Measurements from ENCODE around the gene LZTS3.

GRCh38 chr20:3163099-3164042, 10.0 kb downstream of the LZTS3 start:
- TF ChIP-seq SIN3A (IDR thresholded peaks at IDR 0.05; ENCODE audit: low read depth, low read length) (no peak), CTCF (IDR thresholded peaks at IDR 0.05 in 2 of 3, conservative IDR thresholded peaks at IDR 0.05 in 1 of 3; ENCODE audit: control insufficient read depth in 2 of 3, extremely low read depth in 1 of 3, insufficient read depth in 1 of 3, low read depth in 3 of 3, low read length in 3 of 3) (no peak)
